GM19455 (cell line): ENCODE results near the gene ARHGEF17.

Experiments
- ATAC-seq: cut with Tn5 transposase; IDR thresholded peaks from one replicate; pipeline ENCODE4 v1.9.1; 2021; ENCODE audit not compliant: unreplicated experiment

The ARHGEF17 gene

GRCh38 chr11:73313652-73314051 lies 5.6 kb downstream of the ARHGEF17 start:
- ATAC-seq, result no peak

DNA sequence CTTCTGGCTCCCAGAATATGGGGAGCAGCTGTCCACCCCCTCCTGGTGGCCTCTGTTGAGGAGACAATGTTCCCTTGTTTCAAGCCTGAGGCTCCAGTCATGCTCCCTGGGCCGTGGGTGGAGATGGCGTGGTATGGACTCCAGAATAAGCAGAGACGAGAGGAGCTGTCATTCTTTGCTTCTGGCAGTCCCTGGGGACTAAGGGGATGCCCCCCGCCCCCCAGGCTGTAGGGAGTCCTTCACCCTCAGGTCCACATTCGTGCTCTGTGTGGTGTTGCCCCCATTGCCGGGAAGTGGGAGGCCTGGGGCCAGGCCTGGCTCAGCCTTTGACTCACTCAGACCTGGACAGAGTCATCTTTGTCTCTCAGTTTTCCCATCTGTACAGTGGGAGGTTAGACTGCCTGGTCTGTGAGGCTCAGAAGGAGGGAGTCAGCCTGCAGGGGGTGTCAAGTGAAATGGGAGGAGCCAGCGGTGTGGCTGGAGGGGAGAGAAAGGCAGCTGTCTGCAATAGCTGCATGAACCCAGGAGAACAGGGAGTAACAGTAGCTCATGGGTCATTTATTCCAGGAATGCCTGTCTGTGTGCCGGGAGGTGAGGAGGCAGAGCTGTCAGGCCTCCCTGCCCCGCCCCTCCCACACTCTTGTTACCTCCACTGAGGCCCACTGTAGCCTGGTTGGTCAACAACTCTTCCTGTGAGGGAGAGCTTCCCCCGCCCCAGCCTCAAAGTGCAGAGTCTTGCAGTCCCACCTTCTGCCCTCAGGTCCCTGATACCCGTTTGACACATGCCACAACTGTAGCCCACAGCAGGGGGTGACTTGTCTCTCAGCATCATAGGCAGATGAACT lies 6.3 kb downstream of the ARHGEF17 start:
- no peak for ATAC-seq

- no peak for ATAC-seq
Observed at GRCh38 chr11:73315293-73316020, 7.4 kb downstream of the ARHGEF17 start.

DNA sequence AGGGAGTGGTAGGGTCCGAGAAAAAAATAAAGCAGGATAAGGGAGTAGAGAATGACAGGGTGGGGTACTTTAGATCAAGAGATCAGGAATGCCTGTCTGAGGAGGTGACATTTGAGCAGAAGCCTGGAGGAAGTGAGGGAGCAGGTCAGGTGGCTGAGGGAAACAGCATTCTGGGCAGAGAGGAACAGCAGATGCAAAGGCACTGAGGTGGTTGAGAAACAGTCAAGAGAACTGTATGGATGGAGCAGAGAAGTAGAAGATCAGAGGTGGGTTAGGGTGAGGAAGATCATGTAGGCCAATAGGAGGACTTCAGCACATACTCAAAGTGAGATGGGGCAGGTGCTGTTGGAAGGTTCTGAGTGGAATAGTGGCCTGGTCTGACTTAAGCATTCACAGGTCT lies 8.3 kb downstream of the ARHGEF17 start:
- ATAC-seq, result no peak

- ATAC-seq, result no peak
Observed at GRCh38 chr11:73317373-73317772, 9.3 kb downstream of the ARHGEF17 start.

DNA sequence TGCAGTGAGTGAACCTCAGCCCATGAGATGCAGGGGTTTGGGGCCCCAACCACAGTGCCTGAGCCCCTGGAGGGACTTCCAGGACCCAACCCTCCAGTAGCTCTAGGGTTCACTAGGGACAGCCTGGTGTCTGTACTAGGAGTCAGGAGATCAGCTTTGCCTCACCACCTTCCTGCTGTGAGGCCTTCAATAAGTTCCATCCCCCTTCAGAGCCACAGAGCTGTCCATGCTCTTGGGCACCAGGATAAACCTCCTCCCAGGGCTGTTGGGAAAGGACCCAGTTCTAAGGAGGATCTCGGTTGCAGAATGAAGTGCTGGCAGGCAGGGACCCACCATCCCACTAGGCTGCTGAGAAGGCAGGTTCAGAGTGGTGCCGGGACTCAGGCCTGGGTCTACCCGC lies 9.7 kb downstream of the ARHGEF17 start:
- ATAC-seq, result no peak

DNA sequence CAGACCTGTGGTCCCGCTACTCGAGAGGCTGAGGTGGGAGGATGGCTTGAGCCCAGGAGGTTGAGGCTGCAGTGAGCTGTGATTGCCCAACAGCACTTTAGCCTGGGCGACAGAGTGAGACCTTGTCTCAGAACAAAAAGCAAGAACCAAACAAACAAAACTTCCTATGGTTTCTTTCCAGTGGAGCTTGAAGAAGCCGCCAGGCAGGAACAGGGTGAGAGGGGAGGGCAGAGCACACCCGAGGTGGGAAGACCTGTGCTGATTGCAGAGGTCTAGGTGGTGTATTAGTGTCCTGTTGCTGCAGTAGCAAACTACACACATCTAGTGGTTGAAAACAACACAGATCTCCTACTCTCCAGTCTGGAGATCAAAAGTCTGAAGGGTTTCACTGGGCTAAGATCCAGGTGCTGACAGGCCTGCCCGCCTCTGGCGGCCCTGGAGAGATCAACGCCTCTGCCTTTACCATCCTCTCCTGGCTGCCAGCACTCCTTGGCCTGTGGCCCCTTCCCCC lies 10.5 kb downstream of the ARHGEF17 start:
- ATAC-seq, result no peak

DNA sequence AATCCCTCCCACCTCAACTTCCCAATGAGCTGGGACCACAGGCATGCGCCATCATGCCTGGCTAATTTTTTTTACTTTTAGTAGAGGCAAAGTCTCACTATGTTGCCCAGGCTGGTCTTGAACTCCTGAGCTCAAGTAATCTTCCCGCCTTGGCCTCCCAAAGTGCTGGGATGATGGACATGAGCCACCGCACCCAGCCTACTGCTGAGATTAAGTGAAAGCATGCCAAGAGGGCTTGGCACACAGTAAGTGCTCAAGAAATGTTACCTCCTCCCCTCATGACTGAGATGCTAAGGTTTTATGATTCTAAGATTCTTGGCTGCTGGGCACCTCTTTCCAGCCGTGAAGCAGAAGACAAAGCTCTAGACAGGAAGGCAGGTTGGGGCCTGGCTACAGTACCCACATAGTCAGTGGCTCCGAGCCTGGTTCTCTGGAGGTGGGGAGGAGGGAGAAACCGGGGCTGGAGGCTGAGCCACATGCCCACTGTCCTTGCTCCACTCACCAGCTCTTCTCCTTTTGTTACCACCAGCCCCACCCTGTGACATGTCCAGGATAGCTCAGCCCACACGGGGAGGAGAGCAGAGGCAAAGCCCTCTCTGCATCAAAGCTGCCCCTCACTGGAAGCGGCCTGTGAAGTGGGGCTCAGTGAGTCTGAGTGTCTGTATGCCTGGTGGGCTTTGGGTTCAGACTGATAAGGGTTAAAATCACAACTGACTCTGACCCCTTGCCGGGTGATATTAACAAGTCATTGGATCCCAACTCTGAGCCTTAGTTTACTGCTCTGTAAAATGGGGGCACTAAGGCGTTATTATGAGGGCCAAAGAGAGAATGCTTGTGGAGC lies 12.9 kb downstream of the ARHGEF17 start:
- ATAC-seq, result no peak

DNA sequence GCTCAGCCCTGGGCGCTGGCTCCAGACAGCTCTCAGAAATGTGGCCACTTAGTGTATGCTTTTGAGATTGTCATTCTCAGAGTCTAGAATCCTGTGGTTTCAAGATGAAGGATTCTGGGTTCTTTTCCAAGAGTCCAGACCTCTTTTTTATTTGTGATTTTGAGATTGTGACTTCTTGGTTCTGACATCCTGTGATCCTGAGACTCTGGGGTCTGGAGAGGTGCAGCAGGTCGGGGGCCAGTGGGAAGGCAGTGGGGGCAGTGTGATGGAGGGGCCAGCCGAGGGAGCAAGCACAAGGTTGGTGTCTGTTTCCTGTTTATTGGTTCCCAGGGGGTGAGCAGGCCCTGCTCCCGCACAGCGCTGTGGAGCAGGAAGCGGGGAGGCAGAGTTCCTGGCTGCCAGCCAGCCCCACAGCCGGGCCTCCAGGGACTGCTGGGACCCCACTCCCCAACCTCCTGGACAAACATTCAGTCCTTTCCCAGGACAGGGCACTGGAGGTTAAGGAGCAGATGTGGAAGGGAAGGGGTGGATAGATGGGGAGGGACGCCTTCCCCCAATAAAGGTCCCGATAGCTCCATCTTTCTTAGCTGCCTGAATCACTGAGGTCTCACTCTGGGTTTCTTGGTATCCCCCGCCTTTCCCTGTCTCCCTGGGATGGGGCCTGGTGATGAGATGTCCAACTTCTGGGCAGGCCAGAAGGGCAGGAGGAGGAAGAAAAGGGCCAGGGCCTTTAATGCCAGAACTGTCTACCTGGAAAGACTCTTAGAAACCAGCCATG lies 13.7 kb downstream of the ARHGEF17 start:
- ATAC-seq, result no peak

DNA sequence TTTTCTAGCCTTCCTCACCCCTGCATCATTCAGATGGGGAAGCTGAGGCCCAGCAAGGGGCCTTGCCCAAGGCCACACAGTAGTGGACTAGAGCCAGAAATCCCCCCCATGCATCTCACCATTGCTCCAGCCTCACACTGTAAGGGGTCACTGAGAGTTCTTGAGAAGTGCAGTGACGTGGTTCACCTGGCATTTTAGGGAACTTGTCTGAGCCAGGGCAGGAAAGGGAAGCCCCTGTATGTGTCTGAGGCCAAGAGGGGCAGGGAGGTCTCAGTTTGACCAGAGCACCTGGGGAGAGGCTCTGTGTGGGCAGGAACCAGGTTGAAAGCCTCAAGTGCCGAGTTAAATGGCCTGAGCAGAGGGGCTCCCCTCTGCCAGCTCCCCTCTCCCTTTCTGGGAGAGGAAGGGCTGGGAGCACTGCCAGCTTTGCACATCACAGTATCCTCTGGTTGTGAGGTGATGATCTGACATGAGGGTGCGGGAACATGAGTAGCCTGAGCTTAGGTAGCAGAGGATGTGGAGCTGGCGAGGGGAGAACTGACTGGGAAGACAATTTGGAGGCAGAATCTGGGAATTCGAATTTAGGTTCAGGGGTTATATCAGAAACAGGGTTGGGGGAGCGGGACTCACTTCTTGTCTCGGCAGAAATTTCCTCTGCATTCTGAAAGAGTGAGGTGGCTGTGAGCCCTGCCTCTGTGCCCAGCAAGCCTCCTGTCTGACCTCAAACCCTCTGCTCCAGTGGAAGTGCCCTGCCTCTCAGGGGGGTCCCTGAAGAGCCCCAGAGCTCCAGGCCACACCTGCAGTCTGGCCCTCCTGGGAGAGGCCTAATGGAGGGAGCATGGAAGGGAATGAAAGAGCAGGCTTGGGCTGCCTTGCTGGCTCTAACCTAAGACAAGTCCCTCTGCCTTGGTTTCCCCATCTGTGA lies 14.6 kb downstream of the ARHGEF17 start:
- ATAC-seq, result no peak

DNA sequence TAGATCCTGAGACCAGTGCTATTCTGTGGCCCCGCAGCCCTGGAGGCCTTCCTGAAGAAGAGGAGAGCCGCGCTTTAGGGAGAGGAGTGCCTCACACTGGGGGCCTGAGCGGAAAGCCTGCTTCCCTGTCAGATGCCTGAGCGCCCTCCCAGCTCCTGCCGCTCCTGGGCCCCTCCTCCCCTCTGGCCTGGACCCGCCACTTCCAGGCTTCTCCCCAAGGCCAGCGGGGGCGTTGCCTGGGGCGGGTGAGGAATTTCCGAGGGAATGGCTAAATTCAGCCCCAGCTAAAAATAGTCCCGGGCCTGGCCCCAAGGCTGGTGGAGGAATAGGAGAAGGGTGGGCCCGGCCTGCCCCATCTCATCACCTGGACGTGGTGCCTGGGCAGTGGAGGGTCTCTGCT lies 15.4 kb downstream of the ARHGEF17 start:
- ATAC-seq, result no peak

GRCh38 chr11:73324116-73324515 lies 16.0 kb downstream of the ARHGEF17 start:
- ATAC-seq, result no peak

DNA sequence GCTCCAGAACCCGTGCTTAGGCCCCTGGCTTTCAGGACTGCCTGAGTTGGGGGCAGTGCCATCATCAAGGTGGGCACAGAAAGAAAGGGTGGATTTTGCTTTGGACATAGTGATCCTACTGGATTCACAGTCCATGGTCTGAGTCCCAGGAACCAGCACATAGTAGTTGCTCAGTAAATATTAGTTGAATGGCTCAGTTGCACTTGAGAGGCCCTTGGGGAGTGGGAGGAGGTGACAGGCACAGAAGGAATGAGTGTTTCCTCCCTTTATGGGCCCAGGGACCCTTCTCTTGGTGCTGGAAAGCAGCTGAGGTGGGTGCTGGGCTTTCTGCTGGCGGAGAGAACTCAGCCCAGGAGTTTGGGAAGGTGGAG lies 16.6 kb downstream of the ARHGEF17 start:
- ATAC-seq, result peak; percentile 10

DNA sequence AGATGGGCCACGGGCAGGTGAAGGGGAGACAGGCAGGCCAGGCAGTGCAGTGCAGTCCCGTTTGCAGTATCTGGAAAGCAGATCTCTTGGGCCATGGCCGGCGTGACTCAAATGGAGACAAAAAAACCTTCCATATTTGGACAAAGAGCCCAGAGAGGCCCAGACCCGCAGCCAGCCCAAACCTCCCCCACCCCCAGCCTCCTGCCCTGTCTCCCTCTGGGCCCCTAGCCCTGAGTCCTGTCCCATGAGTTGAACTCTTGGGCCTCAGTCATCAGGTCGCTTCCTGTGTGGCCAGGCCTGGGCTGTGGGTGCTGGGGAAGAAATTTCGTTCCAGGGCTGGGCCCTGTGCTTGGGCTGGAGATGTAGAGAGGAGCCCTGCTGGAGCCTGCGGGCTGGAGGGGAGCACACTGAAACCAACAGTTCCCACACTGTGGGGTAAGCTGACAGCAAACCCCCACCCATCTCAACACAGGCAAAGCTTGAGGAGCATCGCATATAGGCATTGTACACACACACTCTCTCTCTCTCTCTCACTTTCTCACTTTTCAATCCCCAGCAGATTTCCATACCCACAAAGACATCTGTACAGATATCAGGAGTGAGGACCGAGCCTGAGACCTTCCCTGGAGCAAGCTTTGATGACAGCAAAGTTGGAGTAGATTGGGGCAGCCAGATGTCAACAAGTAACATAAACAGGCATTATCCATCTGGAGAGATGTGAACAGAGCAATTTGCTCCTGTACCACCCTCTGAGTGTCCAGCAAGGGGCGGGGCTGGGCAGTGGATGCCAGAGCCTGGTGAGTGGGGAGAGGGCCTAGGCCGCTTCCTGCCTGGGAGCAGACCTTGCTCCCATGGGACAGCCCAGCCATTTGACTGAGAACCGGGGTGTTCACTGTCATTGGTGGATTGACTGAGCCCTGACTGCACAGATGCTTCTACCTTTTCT lies 17.2 kb downstream of the ARHGEF17 start:
- ATAC-seq, result peak; percentile 65

DNA sequence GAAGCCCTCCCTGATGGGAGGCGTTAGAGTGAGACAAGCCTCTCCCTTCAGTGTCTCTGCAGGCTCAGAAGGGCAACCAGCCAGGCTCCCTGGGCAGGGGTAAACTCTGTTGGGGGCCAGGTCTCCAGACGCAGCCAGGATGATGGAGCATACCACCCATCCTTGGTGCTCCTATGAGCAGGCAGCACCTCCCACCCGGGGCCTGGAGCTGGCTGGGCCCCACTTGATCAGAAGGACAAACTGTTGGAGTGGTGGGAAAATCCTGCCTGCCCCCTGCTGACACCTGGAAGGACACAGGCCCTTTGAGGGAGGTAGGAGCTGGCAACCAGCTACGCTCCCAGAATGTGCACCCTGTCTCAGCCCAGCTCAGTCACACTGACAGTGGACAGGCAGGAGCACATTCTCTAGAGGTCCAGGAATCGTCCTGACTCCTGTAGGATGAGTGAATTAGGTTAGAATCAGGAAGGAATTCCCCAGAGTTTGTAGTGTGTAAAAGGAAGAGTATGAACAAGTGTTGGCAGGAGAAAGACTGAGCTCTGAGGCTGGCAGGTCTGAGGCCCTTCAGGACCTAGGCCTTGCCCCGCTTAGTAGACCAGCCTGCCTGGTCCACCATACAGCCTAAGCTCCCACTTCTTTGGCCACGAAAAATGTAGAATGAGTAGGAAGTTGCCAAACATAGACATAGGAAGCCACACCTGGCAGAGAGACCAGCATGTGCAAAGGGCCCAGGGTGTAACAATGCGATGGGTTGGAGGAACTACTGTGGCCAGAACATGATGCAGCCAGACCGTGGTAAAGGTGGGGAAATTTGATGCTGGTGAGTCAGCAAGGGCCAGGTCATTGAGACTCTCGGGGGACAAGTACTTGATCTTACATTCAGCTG lies 19.1 kb downstream of the ARHGEF17 start:
- ATAC-seq, result no peak

DNA sequence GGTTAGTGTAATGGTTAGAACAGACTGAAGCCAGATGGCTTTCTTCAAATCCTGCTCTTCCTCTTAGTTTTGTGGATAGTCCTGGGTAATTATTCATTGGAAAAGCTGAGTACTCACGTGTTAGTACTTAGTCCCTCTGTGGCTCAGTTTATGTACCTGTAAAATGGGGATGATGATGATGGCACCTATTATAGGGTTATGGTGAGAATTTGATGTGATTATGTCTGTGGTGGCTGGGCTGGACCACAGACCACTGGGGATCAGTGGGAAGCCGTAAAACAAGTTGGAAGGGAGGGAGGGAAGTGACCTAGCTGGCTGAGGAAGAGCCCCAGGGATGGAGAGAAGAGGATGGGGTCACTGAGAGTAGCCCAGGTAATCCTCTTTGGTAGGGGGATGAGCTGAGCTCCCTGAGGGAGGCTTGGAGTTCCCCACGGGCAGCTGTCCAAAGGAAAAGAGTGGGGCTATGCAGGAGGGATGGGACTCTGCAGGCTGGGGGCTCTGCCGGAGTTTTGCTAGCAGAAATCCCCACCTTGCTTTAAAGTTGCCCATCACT lies 19.8 kb downstream of the ARHGEF17 start:
- ATAC-seq, result no peak

DNA sequence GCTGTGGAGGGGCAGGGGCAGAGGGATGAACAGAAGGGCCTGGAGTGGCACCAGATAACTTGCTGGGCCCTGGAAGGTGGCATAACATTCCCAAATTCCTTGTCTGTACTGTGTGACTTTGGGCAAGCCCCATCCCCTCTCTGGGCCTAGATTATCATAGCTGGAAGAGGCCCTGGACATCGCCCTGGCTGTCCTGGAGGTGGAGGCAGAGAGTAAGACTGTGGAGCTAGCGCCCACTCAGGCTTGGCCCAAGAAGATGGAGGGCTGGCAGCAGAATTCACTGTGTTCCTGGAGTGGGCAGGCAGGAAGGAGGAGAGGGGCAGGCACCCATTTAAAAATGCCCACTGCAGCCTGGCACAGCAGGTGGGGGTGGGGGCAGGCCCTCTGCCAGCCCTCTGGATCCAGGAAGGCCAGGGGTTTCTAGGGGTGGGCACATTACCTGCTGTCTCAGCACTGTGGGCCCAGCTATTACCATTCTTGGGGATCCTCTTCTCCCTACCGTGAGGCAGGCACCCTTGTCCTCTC lies 22.6 kb downstream of the ARHGEF17 start:
- ATAC-seq, result no peak
